Liver (tissue), 9 donors: ENCODE results near the gene TLCD1. TPM values are rescaled to one million over a fixed set of nuclear protein-coding genes. Genes with fewer than 3 reads are reported as not detected.

Experiments used
- DNase-seq: peaks from one replicate; pipeline ENCODE4 v3.0.0-alpha.2; 2017; ENCODE audit warnings: low spot score
- H3K27ac ChIP-seq, 2 donors: one replicate each; pipeline ENCODE4 v1.7.0; 2013; ENCODE audit warnings: inconsistent platforms in 2 of 2, low read length in 2 of 2, control low read depth in 1 of 2, low read depth in 1 of 2, mild to moderate bottlenecking in 1 of 2
- H3K27me3 ChIP-seq, 4 donors: one replicate each; pipeline versions ENCODE4 v1.6.1 to v1.7.0; 2013; ENCODE audit warnings: low read length in 3 of 4, inconsistent platforms in 1 of 4, mild to moderate bottlenecking in 1 of 4, moderate library complexity in 1 of 4; ENCODE audit not compliant: control insufficient read depth in 4 of 4, insufficient read depth in 4 of 4
- H3K36me3 ChIP-seq, 4 donors: one replicate each; pipeline versions ENCODE4 v1.6.1 to v1.7.0; 2013; ENCODE audit warnings: low read length in 3 of 4, mild to moderate bottlenecking in 3 of 4, low read depth in 1 of 4, moderate library complexity in 1 of 4; ENCODE audit not compliant: control insufficient read depth in 4 of 4, insufficient read depth in 3 of 4
- H3K4me1 ChIP-seq, 4 donors: one replicate each; pipeline versions ENCODE4 v1.6.1 to v1.7.0; 2013; ENCODE audit warnings: low read length in 3 of 4, mild to moderate bottlenecking in 3 of 4, moderate library complexity in 1 of 4; ENCODE audit not compliant: control insufficient read depth in 4 of 4, insufficient read depth in 4 of 4
- H3K4me3 ChIP-seq, 3 donors: one replicate each; pipeline versions ENCODE4 v1.6.1 to v1.7.0; 2013; ENCODE audit warnings: low read length in 3 of 3, control low read depth in 1 of 3, low read depth in 1 of 3, mild to moderate bottlenecking in 1 of 3
- H3K9ac ChIP-seq, 2 donors: one replicate each; pipeline ENCODE4 v1.7.0; 2013; ENCODE audit warnings: low read length in 2 of 2, mild to moderate bottlenecking in 2 of 2, moderate library complexity in 2 of 2, control low read depth in 1 of 2, low read depth in 1 of 2
- H3K9me3 ChIP-seq, 4 donors: one replicate each; pipeline versions ENCODE4 v1.6.1 to v1.7.0; 2013; ENCODE audit warnings: low read length in 3 of 4; ENCODE audit not compliant: control insufficient read depth in 4 of 4
- EGR1 ChIP-seq, 2 donors: IDR thresholded peaks; 2 replicates each; pipeline ENCODE4 v1.6.1; 2016 to 2018; ENCODE audit warnings: antibody characterized with exemption in 2 of 2, low read depth in 2 of 2
- FOXA1 ChIP-seq: IDR thresholded peaks from 2 replicates; pipeline ENCODE4 v1.6.1; 2016; ENCODE audit warnings: antibody characterized with exemption
- FOXA2 ChIP-seq: IDR thresholded peaks from 2 replicates; pipeline ENCODE4 v1.6.1; 2016; ENCODE audit warnings: antibody characterized with exemption
- GABPA ChIP-seq, 2 donors: IDR thresholded peaks in 1 of 2; conservative IDR thresholded peaks in 1 of 2; 2 replicates each; pipeline ENCODE4 v1.6.1; 2016; ENCODE audit warnings: antibody characterized with exemption in 2 of 2, mild to moderate bottlenecking in 1 of 2, moderate library complexity in 1 of 2
- HNF4A ChIP-seq, 2 donors: conservative IDR thresholded peaks; 2 replicates each; pipeline ENCODE4 v1.6.1; 2016; ENCODE audit warnings: antibody characterized with exemption in 2 of 2, mild to moderate bottlenecking in 2 of 2
- JUND ChIP-seq, 2 donors: IDR thresholded peaks; 2 replicates each; pipeline ENCODE4 v1.6.1; 2016; ENCODE audit warnings: antibody characterized with exemption in 2 of 2
- NR2F2 ChIP-seq: IDR thresholded peaks from 2 replicates; pipeline ENCODE4 v1.6.1; 2016; ENCODE audit warnings: antibody characterized with exemption
- RAD21 ChIP-seq, 2 donors: IDR thresholded peaks; 2 replicates each; pipeline ENCODE4 v1.6.1; 2016; ENCODE audit warnings: antibody characterized with exemption in 2 of 2, mild to moderate bottlenecking in 2 of 2
- RXRA ChIP-seq, 2 donors: IDR thresholded peaks; 2 replicates each; pipeline ENCODE4 v1.6.1; 2017 to 2018; ENCODE audit warnings: antibody characterized with exemption in 2 of 2, mild to moderate bottlenecking in 1 of 2
- SP1 ChIP-seq: IDR thresholded peaks from 2 replicates; pipeline ENCODE4 v1.6.1; 2018; ENCODE audit warnings: antibody characterized with exemption, mild to moderate bottlenecking
- TAF1 ChIP-seq: conservative IDR thresholded peaks from 2 replicates; pipeline ENCODE4 v1.6.1; 2016; ENCODE audit warnings: antibody characterized with exemption, mild to moderate bottlenecking
- YY1 ChIP-seq: IDR thresholded peaks from 2 replicates; pipeline ENCODE4 v1.6.1; 2016; ENCODE audit warnings: antibody characterized with exemption, mild to moderate bottlenecking
- WGBS: extraction: QIAGEN DNeasy Blood & Tissue Kit; methylation state at CpG from one replicate; pipeline ENCODE4 v1.1.7; 2013; 5-methylcytosine and 5-hydroxymethylcytosine counted together
- polyA plus RNA-seq, 2 donors: library from polyadenylated mRNA; stranded (reverse) in 1 of 2; unstranded in 1 of 2; fragments of 200-250 nt in 1 of 2; fragments of >200 nt in 1 of 2; fragmentation: Nextera tagmentation in 1 of 2; extraction: Ambion mirVana in 1 of 2; gene quantifications; one replicate each; pipeline versions ENCODE4 v1.2.1 to v1.2.3, GENCODE V29; 2013 to 2015
- total RNA-seq, 2 donors: library from RNA; depleted of rRNA; stranded (reverse); fragments of >200 nt; gene quantifications; one replicate each; pipeline ENCODE4 v1.2.3, GENCODE V29; 2014
- TF ChIP-seq, protein P1 (sequence below): fragments of 150-350 bp; IDR thresholded peaks from 2 replicates; pipeline ENCODE4 v1.5.1; 2017; ENCODE audit warnings: improper control_type of control experiment, low read depth, low read length; ENCODE audit not compliant: missing input control
- TF ChIP-seq, protein P2 (sequence below): IDR thresholded peaks from 2 replicates; pipeline ENCODE4 v1.6.1; 2016; ENCODE audit warnings: antibody characterized with exemption
- TF ChIP-seq, protein P3 (sequence below): IDR thresholded peaks from 2 replicates; pipeline ENCODE4 v1.6.1; 2016; ENCODE audit warnings: antibody characterized with exemption
- donor health status: healthy.
- donor health status: healthy.
- donor health status: healthy.
- donor health status: healthy.
- donor health status: healthy.

TLCD1 gene
- total and polyA plus RNA-seq, 4 donors = 4.4 to 8.8 (median 6.5) TPM

DNA sequence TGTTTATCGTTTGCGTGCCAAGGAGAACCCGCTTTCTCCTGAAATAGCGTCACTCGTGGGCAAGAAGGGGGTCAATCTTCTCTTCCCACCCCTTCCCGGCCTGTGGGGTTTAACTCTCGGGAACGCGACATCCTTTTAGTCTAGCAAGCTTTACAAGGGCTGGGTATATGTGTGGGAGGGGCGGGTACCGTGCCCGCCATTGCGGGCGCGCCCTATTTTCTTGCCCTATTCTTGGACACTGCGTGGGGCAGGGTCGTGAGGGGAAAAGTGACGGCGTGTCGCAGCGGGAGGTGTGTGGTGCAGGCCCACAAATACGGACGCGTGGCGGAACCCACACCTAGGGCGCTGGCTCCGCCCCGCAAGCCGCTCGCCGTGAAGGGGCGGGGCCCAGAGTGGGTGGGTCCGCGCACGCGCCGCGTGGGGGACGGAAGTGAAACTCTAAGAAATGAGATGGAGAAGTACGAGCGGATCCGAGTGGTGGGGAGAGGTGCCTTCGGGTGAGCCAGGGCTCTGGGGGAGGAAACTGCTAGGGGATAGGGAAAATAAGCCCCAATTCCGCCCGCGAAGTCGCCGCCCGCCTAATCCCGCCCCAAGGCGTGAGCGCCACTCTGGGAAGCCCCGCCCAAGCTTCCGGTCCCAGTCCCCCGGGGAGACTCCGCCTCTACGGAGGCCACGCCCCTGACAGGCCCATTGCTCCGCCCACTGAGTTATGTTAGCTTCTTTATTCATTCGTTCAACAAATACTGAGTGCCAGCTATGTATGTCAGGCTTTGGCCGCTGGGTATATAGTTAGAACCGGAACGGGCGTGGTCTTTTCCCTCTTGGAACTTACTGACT, 2.5 kb upstream of the TLCD1 start, which contains the start of gene NEK8 (continued):
- peak; percentile 59 for TF ChIP-seq YY1
- TF ChIP-seq TAF1 = no peak
- peak; percentile 61 for TF ChIP-seq SP1
- no peak for TF ChIP-seq JUND (IDR thresholded peaks at IDR 0.05)
- TF ChIP-seq HNF4A (conservative IDR thresholded peaks at IDR 0.05) = no peak
- TF ChIP-seq FOXA2 = no peak
- TF ChIP-seq EGR1 (IDR thresholded peaks at IDR 0.05; ENCODE audit: low read depth in 2 of 2) = no peak

DNA sequence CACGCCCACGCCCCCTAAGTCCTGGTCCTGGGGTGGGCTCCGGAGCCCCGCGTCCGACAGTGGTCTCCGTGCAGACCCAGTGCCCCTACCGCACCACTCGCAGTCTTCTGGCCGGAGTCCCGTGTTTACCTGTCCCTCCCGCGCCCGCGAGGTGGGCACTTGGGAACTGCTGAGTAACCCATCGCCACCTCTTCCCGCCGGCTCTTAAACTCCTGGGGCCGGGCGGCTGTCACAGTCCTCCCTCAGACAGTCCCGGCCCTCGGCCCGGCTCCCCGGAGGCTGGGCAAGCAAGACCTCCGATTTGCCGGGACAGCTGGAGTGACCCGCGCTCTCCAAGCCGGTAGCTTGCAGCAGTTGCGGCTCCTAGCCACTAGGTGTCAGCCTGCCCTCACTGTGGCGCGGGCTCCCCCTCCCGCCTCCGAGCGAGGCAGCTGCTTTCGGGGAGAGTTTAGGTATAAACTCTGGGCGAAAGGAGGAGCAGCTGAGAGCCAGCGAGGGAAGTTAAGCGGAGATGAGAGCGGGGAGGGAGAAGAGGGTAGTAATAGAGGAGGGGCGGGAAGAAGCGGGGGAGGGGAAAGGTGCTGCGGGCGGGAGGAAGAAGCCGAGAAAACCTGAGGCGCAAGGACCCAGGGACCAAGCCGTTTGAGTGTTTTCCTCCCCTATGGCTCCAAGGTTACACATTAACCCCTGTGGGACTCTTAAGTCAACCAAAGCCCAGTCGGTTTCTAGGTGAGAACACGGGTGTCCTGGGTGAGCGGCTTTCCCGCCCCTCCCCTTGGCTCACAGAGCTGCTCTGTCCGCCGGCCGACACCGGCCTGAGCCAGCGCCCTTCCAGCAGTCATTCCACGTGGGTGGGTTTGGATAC, 826 bp upstream of the TLCD1 start:
- Histone ChIP-seq H3K27me3 (no peaks in the 10 kb centered on the region), H3K9ac (peak overlapping the region; percentile 43 to 48), H3K36me3 (peaks cover 10 to 24% (median 21%) of the 10 kb centered on the region in 4 donors), H3K27ac (peak overlapping the region; percentile 97 to 99), H3K4me1 (peaks cover 0 to 32% (median 19%) of the 10 kb centered on the region in 4 donors), H3K9me3 (no peaks in the 10 kb centered on the region), H3K4me3 (peak overlapping the region; percentile 56 to 66 (median 56))
- DNase-seq = peak; percentile 95
- under 1% methylated on average over 57 of the region's 57 CpGs for WGBS
- peak; percentile 8 for TF ChIP-seq NR2F2
- TF ChIP-seq, protein P1, sequence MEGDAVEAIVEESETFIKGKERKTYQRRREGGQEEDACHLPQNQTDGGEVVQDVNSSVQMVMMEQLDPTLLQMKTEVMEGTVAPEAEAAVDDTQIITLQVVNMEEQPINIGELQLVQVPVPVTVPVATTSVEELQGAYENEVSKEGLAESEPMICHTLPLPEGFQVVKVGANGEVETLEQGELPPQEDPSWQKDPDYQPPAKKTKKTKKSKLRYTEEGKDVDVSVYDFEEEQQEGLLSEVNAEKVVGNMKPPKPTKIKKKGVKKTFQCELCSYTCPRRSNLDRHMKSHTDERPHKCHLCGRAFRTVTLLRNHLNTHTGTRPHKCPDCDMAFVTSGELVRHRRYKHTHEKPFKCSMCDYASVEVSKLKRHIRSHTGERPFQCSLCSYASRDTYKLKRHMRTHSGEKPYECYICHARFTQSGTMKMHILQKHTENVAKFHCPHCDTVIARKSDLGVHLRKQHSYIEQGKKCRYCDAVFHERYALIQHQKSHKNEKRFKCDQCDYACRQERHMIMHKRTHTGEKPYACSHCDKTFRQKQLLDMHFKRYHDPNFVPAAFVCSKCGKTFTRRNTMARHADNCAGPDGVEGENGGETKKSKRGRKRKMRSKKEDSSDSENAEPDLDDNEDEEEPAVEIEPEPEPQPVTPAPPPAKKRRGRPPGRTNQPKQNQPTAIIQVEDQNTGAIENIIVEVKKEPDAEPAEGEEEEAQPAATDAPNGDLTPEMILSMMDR = peak; percentile 99
- TF ChIP-seq, protein P2, sequence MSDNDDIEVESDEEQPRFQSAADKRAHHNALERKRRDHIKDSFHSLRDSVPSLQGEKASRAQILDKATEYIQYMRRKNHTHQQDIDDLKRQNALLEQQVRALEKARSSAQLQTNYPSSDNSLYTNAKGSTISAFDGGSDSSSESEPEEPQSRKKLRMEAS = peak; percentile 70
- TF ChIP-seq EGR1 (IDR thresholded peaks at IDR 0.05; ENCODE audit: low read depth in 2 of 2) = peak in 1 of 2 donors; percentile 9
- peak; percentile 98 to 99 for TF ChIP-seq RAD21 (IDR thresholded peaks at IDR 0.05)
- TF ChIP-seq FOXA1 = no peak
- TF ChIP-seq, protein P3, sequence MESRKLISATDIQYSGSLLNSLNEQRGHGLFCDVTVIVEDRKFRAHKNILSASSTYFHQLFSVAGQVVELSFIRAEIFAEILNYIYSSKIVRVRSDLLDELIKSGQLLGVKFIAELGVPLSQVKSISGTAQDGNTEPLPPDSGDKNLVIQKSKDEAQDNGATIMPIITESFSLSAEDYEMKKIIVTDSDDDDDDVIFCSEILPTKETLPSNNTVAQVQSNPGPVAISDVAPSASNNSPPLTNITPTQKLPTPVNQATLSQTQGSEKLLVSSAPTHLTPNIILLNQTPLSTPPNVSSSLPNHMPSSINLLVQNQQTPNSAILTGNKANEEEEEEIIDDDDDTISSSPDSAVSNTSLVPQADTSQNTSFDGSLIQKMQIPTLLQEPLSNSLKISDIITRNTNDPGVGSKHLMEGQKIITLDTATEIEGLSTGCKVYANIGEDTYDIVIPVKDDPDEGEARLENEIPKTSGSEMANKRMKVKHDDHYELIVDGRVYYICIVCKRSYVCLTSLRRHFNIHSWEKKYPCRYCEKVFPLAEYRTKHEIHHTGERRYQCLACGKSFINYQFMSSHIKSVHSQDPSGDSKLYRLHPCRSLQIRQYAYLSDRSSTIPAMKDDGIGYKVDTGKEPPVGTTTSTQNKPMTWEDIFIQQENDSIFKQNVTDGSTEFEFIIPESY = peak; percentile 4
- no peak for TF ChIP-seq JUND (IDR thresholded peaks at IDR 0.05)
- TF ChIP-seq TAF1 = no peak
- peak in 1 of 2 donors; percentile 33 for TF ChIP-seq GABPA (IDR thresholded peaks at IDR 0.05 in 1 of 2, conservative IDR thresholded peaks at IDR 0.05 in 1 of 2)
- TF ChIP-seq HNF4A (conservative IDR thresholded peaks at IDR 0.05) = peak; percentile 28 to 32
- TF ChIP-seq RXRA (IDR thresholded peaks at IDR 0.05) = peak in 1 of 2 donors; percentile 4
